HepG2 (cell line): ENCODE data around the gene COQ4. TPM values are rescaled to one million over a fixed set of nuclear protein-coding genes. Genes with fewer than 3 reads are reported as not detected.

Experiments used
- ATAC-seq: fragments of 200-7000 bp; cut with Tn5 transposase; 3 replicates; pipeline ENCODE4 v1.9.1; 2020; ENCODE audit warnings: mild to moderate bottlenecking, moderate library complexity
- BruUV-seq: library from RNA; stranded (reverse); fragments of 400-500 nt; replicated peaks from 2 replicates; lab custom pipeline; 2021; lab: Mats Ljungman, UMichigan
- CTCF ChIA-PET: fragments of 300-600 bp; formaldehyde crosslinking; extraction: SDS; loops from one replicate; lab custom pipeline; 2021; ENCODE audit warnings: low total read pairs, inconsistent platforms, low intra/inter-chr PET ratio; lab: Yijun Ruan, JAX
- POLR2A ChIA-PET: fragments of 350-600 bp; sonication (Branson Sonifier 250); formaldehyde crosslinking; loops from one replicate; lab custom pipeline; 2020; ENCODE audit warnings: antibody characterized with exemption, inconsistent platforms; lab: Yijun Ruan, JAX
- DNase-seq: peaks from one replicate; pipeline ENCODE4 v3.0.0-alpha.2; 2015; ENCODE audit warnings: low spot score
- FAIRE-seq: peaks from 3 replicates; lab custom pipeline; 2011; peaks lifted over from hg19 to GRCh38; lab: Jason Lieb, UNC
- H2AFZ ChIP-seq: one replicate; pipeline ENCODE4 v1.6.1; 2011; ENCODE audit warnings: low read length, inconsistent platforms
- H3K27ac ChIP-seq: fragments of 300-600 bp; 3 replicates; pipeline ENCODE4 v1.8.0; 2011; ENCODE audit warnings: mixed run types, mild to moderate bottlenecking, mixed read lengths, low read length, inconsistent platforms; ENCODE audit not compliant: insufficient read depth; ENCODE audit errors: extremely low read length
- H3K27me3 ChIP-seq, 2 experiments: fragments of 200-600 bp in 1 of 2; 2 replicates in 1 of 2; 3 replicates in 1 of 2; pipeline versions ENCODE4 v1.6.0 to v1.8.0; 2011; ENCODE audit warnings: low read length in 2 of 2, mild to moderate bottlenecking in 2 of 2, moderate library complexity in 2 of 2, inconsistent platforms in 1 of 2; ENCODE audit not compliant: insufficient read depth in 2 of 2, control insufficient read depth in 1 of 2
- H3K36me3 ChIP-seq, 2 experiments: fragments of 200-600 bp in 1 of 2; replicated peaks in 1 of 2; 2 replicates in 1 of 2; 3 replicates in 1 of 2; pipeline versions ENCODE4 v1.5.1 to v1.8.0; 2011; ENCODE audit warnings: low read length in 2 of 2, inconsistent platforms in 1 of 2; ENCODE audit not compliant: insufficient read depth in 2 of 2, control insufficient read depth in 1 of 2
- H3K4me1 ChIP-seq: 2 replicates; pipeline ENCODE4 v1.5.1; 2012; ENCODE audit warnings: low read length, inconsistent platforms; ENCODE audit not compliant: insufficient read depth
- H3K4me2 ChIP-seq: 2 replicates; pipeline ENCODE4 v1.6.0; 2011; ENCODE audit warnings: low read depth, low read length, inconsistent platforms
- H3K4me3 ChIP-seq, 3 experiments: fragments of 200-600 bp in 1 of 3; sonication (generic), shearing (Covaris generic) in 1 of 3; replicated peaks in 1 of 3; 2 replicates each; pipeline ENCODE4 v1.5.1; 2011 to 2016; ENCODE audit warnings: low read length in 3 of 3, inconsistent platforms in 2 of 3, low read depth in 2 of 3, mild to moderate bottlenecking in 2 of 3, control low read depth in 1 of 3, mixed read lengths in 1 of 3; ENCODE audit not compliant: insufficient read depth in 1 of 3
- H3K79me2 ChIP-seq: one replicate; pipeline ENCODE4 v1.6.1; 2011; ENCODE audit warnings: low read length, inconsistent platforms; ENCODE audit not compliant: insufficient read depth
- H3K9ac ChIP-seq: 2 replicates; pipeline ENCODE4 v1.6.0; 2011; ENCODE audit warnings: mild to moderate bottlenecking, low read depth, low read length, inconsistent platforms; ENCODE audit not compliant: insufficient read depth
- H3K9me3 ChIP-seq: 2 replicates; pipeline ENCODE4 v1.5.1; 2012; ENCODE audit warnings: mild to moderate bottlenecking, low read length
- H4K20me1 ChIP-seq: 2 replicates; pipeline ENCODE4 v1.6.0; 2011; ENCODE audit warnings: inconsistent platforms, mild to moderate bottlenecking, low read length, moderate library complexity; ENCODE audit not compliant: insufficient read depth
- AGO2 ChIP-seq: fragments of 200-400 bp; formaldehyde crosslinking; optimal IDR thresholded peaks from 2 replicates; pipeline ENCODE3; 2017; ENCODE audit warnings: mild to moderate bottlenecking, low read depth, low read length, moderate library complexity
- CEBPG ChIP-seq: IDR thresholded peaks from 2 replicates; pipeline ENCODE4 v1.6.1; 2016
- FUBP1 ChIP-seq: sonication (generic); formaldehyde crosslinking; IDR thresholded peaks from 2 replicates; pipeline ENCODE4 v1.5.1; 2020; ENCODE audit warnings: missing genetic modification reagents, mild to moderate bottlenecking, borderline replicate concordance
- PRDM15 ChIP-seq: sonication (generic); formaldehyde crosslinking; IDR thresholded peaks from 2 replicates; pipeline ENCODE4 v1.4.0; 2020; ENCODE audit warnings: missing genetic modification reagents
- ZBTB33 ChIP-seq: sonication (generic); formaldehyde crosslinking; IDR thresholded peaks from 2 replicates; pipeline ENCODE4 v1.4.0; 2020; ENCODE audit warnings: missing genetic modification reagents
- WGBS: methylation state at CpG from one replicate; pipeline ENCODE4 v1.1.6; 2017; ENCODE audit warnings: low lambda C conversion rate; 5-methylcytosine and 5-hydroxymethylcytosine counted together
- in situ Hi-C: cut with HindIII; loops from 2 replicates; pipeline ENCODE4 v1.10.0; 2017; ENCODE audit warnings: low pct_unique_long_range_greater_than_20kb; ENCODE audit not compliant: extremely low pct_ligation_motif_present
- intact Hi-C: fragments of 100-400 bp; cut with micrococcal nuclease; formaldehyde crosslinking; loops from one replicate; pipeline ENCODE4 v1.10.0; 2022; ENCODE audit not compliant: unreplicated experiment
- polyA plus RNA-seq, 8 experiments: library from polyadenylated mRNA; depleted of rRNA in 3 of 8; stranded (reverse) in 7 of 8; unstranded in 1 of 8; fragments of >200 nt; fragmentation: Illumina TruSeq in 4 of 8; extraction: Trizol in 4 of 8; gene quantifications; 2 replicates each; pipeline versions ENCODE4 v1.2.1 to v1.2.3, GENCODE V29; 2011 to 2016; ENCODE audit warnings: low read depth in 4 of 8, missing spikeins in 1 of 8, mixed read lengths in 1 of 8; ENCODE audit not compliant: insufficient read depth in 1 of 8
- total RNA-seq, 5 experiments: library from RNA; depleted of rRNA; stranded (reverse); fragments of >200 nt; fragmentation: Illumina TruSeq; extraction: Trizol; gene quantifications; 2 replicates each; pipeline ENCODE4 v1.2.3, GENCODE V29; 2016; ENCODE audit warnings: low read depth in 1 of 5

The COQ4 gene
- total and polyA plus RNA-seq, 2 of the 13 experiments (the other 11 are each of a cell fraction or from before 2014, with no cell fraction given), result 26.1 to 36.0 TPM

- FAIRE-seq (no peak), DNase-seq (no peak), ATAC-seq (no peak)
- no peak overlapping the region for H3K27ac ChIP-seq
- POLR2A ChIA-PET, result no interaction called here
- H3K4me3 ChIP-seq, result no peak overlapping the region
- no peak overlapping the region for H3K4me2 ChIP-seq
- peaks cover 19% of the 10 kb centered on the region for H3K4me1 ChIP-seq
- intact Hi-C loops, result no loop called here
- WGBS, result 100% methylated on average over 4 of the region's 4 CpGs
- BruUV-seq, result no TSS peak
- CTCF ChIA-PET, result no interaction called here
- in situ Hi-C loops, result loop anchor here (5.0 kb wide), 1 partner anchor 47 kb away; no protein-coding TSS in a partner anchor
- no peak overlapping the region for H2AFZ ChIP-seq
- no peaks in the 10 kb centered on the region for H3K9me3 ChIP-seq
- no peaks in the 10 kb centered on the region for H3K79me2 ChIP-seq
- H3K27me3 ChIP-seq, result no peaks in the 10 kb centered on the region
- H4K20me1 ChIP-seq, result no peaks in the 10 kb centered on the region
- H3K36me3 ChIP-seq, result peaks cover 19 to 41% of the 10 kb centered on the region in 2 experiments; a peak in 4 of 5 replicates
- H3K9ac ChIP-seq, result no peak overlapping the region
- TF ChIP-seq CEBPG (CRISPR knock-in tag) (no peak), PRDM15 (CRISPR knock-in tag) (0 out of 2 replicates have a peak, but pooled peaks have one; percentile 59)
Measured at GRCh38 chr9:128343855-128344254, 21.2 kb downstream of the COQ4 start.

GRCh38 chr9:128344931-128345605, 22.4 kb downstream of the COQ4 start:
- peaks cover 15% of the 10 kb centered on the region for H3K4me1 ChIP-seq
- H3K27ac ChIP-seq, result no peak overlapping the region
- CTCF ChIA-PET, result no interaction called here
- H3K4me3 ChIP-seq, result no peak overlapping the region
- ATAC-seq (no peak), FAIRE-seq (no peak), DNase-seq (no peak)
- H3K9ac ChIP-seq, result no peak overlapping the region
- no peaks in the 10 kb centered on the region for H4K20me1 ChIP-seq
- TF ChIP-seq AGO2, result peak; percentile 22
- TF ChIP-seq FUBP1 (CRISPR knock-in tag), result no peak
- TF ChIP-seq ZBTB33 (CRISPR knock-in tag), result peak; percentile 97
- no peak overlapping the region for H2AFZ ChIP-seq
- no peaks in the 10 kb centered on the region for H3K27me3 ChIP-seq
- 95% methylated on average over 20 of the region's 28 CpGs for WGBS
- H3K36me3 ChIP-seq, result peaks cover 21 to 50% of the 10 kb centered on the region in 2 experiments; a peak in 4 of 5 replicates
- no peaks in the 10 kb centered on the region for H3K9me3 ChIP-seq
- POLR2A ChIA-PET, result no interaction called here
- in situ Hi-C loops, result loop anchor here (5.0 kb wide), 1 partner anchor 48 kb away; no protein-coding TSS in a partner anchor
- intact Hi-C loops, result no loop called here
- BruUV-seq, result no TSS peak
- H3K4me2 ChIP-seq, result no peak overlapping the region
- no peaks in the 10 kb centered on the region for H3K79me2 ChIP-seq
